ENCODE measurements around the gene OOSP4B.

GRCh38 chr11:60069450-60069849 lies 52.5 kb downstream of the OOSP4B start:
- TF ChIP-seq POLR2A (IDR thresholded peaks at IDR 0.05; ENCODE audit: low read depth, low read length) (no peak), CTCF (conservative IDR thresholded peaks at IDR 0.05; ENCODE audit: low read depth, low read length) (no peak), CHD1 (IDR thresholded peaks at IDR 0.05; ENCODE audit: low read depth, low read length) (no peak)
